HCT116 (cell line): Measurements from ENCODE around the gene SIL1. TPM values are rescaled to one million over a fixed set of nuclear protein-coding genes. Genes with fewer than 3 reads are reported as not detected.
"Not testable (repeated sequence)": the region's sequence is repeated elsewhere in the genome, so short reads cannot be mapped to it uniquely, and the experiment has no call there.

Source experiments
- ATAC-seq: fragments of 200-7000 bp; cut with Tn5 transposase; 2 replicates; pipeline ENCODE4 v1.9.1; 2020; ENCODE audit warnings: mild to moderate bottlenecking, moderate library complexity
- BruUV-seq: library from RNA; stranded (reverse); fragments of 400-500 nt; replicated peaks from 2 replicates; lab custom pipeline; 2021; lab: Mats Ljungman, UMichigan
- CTCF ChIA-PET: fragments of 300-600 bp; sonication (Branson Sonifier 250); formaldehyde crosslinking; loops from one replicate; lab custom pipeline; 2021; ENCODE audit warnings: antibody characterized with exemption; lab: Charles Lee
- POLR2A ChIA-PET: fragments of 300-600, 350-600 bp; sonication (Branson Sonifier 250); formaldehyde crosslinking; loops from one replicate; lab custom pipeline; 2021; ENCODE audit warnings: antibody characterized with exemption; lab: Charles Lee
- RAD21 ChIA-PET, 2 experiments: fragments of 300-600 bp; sonication (Branson Sonifier 250); formaldehyde crosslinking; loops; one replicate each; lab custom pipeline; 2023; ENCODE audit warnings: low total read pairs in 2 of 2; ENCODE audit not compliant: uncharacterized antibody in 2 of 2, unreplicated experiment in 2 of 2, low non-redundant PET in 1 of 2; lab: Charles Lee
- DNase-seq: peaks from one replicate; pipeline ENCODE4 v3.0.0-alpha.2; 2010; ENCODE audit warnings: low read depth, low spot score
- H2AFZ ChIP-seq: fragments of 200-600 bp; shearing (Covaris generic), sonication (generic); 2 replicates; pipeline ENCODE4 v1.6.1; 2017; ENCODE audit warnings: low read depth, mixed run types, mixed read lengths, antibody characterized with exemption, low read length; ENCODE audit not compliant: poor library complexity, severe bottlenecking
- H3K27ac ChIP-seq: 2 replicates; pipeline ENCODE4 v1.5.1; 2012; ENCODE audit warnings: low read depth, low read length
- H3K27me3 ChIP-seq: fragments of 200-600 bp; sonication (generic); 2 replicates; pipeline ENCODE4 v1.6.1; 2016; ENCODE audit warnings: mixed run types, low read length, mixed read lengths; ENCODE audit not compliant: insufficient read depth
- H3K36me3 ChIP-seq, 2 experiments: fragments of 200-500 bp in 1 of 2; fragments of 200-600 bp in 1 of 2; sonication (Bioruptor generic) in 1 of 2; sonication (generic) in 1 of 2; 2 replicates each; pipeline versions ENCODE4 v1.5.1 to v1.6.1; 2014 to 2016; ENCODE audit warnings: low read length in 2 of 2, inconsistent platforms in 1 of 2, mixed read lengths in 1 of 2, mixed run types in 1 of 2; ENCODE audit not compliant: insufficient read depth in 2 of 2, control insufficient read depth in 1 of 2
- H3K4me1 ChIP-seq, 2 experiments: fragments of 200-600 bp in 1 of 2; sonication (generic) in 1 of 2; 2 replicates each; pipeline versions ENCODE4 v1.5.1 to v1.6.1; 2012 to 2017; ENCODE audit warnings: low read length in 2 of 2, inconsistent platforms in 1 of 2, mild to moderate bottlenecking in 1 of 2, mixed read lengths in 1 of 2, mixed run types in 1 of 2, moderate library complexity in 1 of 2; ENCODE audit not compliant: insufficient read depth in 2 of 2, control insufficient read depth in 1 of 2
- H3K4me2 ChIP-seq: fragments of 200-600 bp; sonication (generic); 2 replicates; pipeline ENCODE4 v1.6.1; 2017; ENCODE audit warnings: mixed run types, low read length, mixed read lengths
- H3K4me3 ChIP-seq, 2 experiments: fragments of 200-600 bp in 1 of 2; sonication (generic) in 1 of 2; replicated peaks in 1 of 2; 2 replicates each; pipeline ENCODE4 v1.5.1; 2011 to 2016; ENCODE audit warnings: low read length in 2 of 2, control low read depth in 1 of 2, low read depth in 1 of 2, mild to moderate bottlenecking in 1 of 2, mixed read lengths in 1 of 2, mixed run types in 1 of 2
- H3K79me2 ChIP-seq: fragments of 200-600 bp; sonication (generic); 2 replicates; pipeline ENCODE4 v1.6.1; 2017; ENCODE audit warnings: mild to moderate bottlenecking, mixed run types, low read length, moderate library complexity, mixed read lengths; ENCODE audit not compliant: insufficient read depth
- H3K9ac ChIP-seq: fragments of 200-600 bp; sonication (generic); 2 replicates; pipeline ENCODE4 v1.6.1; 2016; ENCODE audit warnings: low read length, mixed read lengths
- H3K9me2 ChIP-seq: fragments of 200-600 bp; sonication (generic), shearing (Covaris generic); 2 replicates; pipeline ENCODE4 v1.6.1; 2017; ENCODE audit warnings: mixed run types, mild to moderate bottlenecking, moderate library complexity; ENCODE audit not compliant: insufficient read depth
- H3K9me3 ChIP-seq, 2 experiments: fragments of 200-500 bp in 1 of 2; fragments of 200-600 bp in 1 of 2; sonication (Bioruptor generic) in 1 of 2; sonication (generic) in 1 of 2; 2 replicates each; pipeline ENCODE4 v1.6.1; 2014 to 2017; ENCODE audit warnings: low read length in 2 of 2, mixed read lengths in 2 of 2, inconsistent platforms in 1 of 2, low read depth in 1 of 2, mild to moderate bottlenecking in 1 of 2, mixed run types in 1 of 2, moderate library complexity in 1 of 2; ENCODE audit not compliant: control insufficient read depth in 1 of 2, insufficient read depth in 1 of 2
- H4K20me1 ChIP-seq: fragments of 200-600 bp; sonication (generic), shearing (Covaris generic); 2 replicates; pipeline ENCODE4 v1.6.1; 2017; ENCODE audit warnings: mixed run types, mild to moderate bottlenecking, moderate library complexity; ENCODE audit not compliant: insufficient read depth
- EZH2phosphoT487 ChIP-seq: fragments of 200-600 bp; IDR thresholded peaks from 2 replicates; pipeline ENCODE4 v1.6.1; 2018; ENCODE audit warnings: antibody characterized with exemption, borderline replicate concordance
- FOSL1 ChIP-seq: IDR thresholded peaks from 2 replicates; pipeline ENCODE4 v1.6.1; 2012; ENCODE audit warnings: low read depth
- POLR2A ChIP-seq: IDR thresholded peaks from 2 replicates; pipeline ENCODE4 v1.7.0; 2011; ENCODE audit warnings: borderline replicate concordance; ENCODE audit not compliant: insufficient read depth, insufficient read length; ENCODE audit errors: extremely low read depth
- REST ChIP-seq: IDR thresholded peaks from 2 replicates; pipeline ENCODE4 v1.6.1; 2012; ENCODE audit warnings: low read depth
- TCF7L2 ChIP-seq: IDR thresholded peaks from 2 replicates; pipeline ENCODE4 v1.7.0; 2011; ENCODE audit warnings: borderline replicate concordance, inconsistent platforms; ENCODE audit not compliant: insufficient read depth, insufficient read length; ENCODE audit errors: extremely low read depth
- ZFX ChIP-seq: fragments of 450-650 bp; IDR thresholded peaks from 2 replicates; pipeline ENCODE4 v1.6.1; 2017
- ZNF274 ChIP-seq: fragments of 200-500 bp; sonication (Bioruptor generic); IDR thresholded peaks from 2 replicates; pipeline ENCODE4 v1.6.1; 2014; ENCODE audit warnings: mild to moderate bottlenecking, low read depth, low read length, inconsistent platforms
- intact Hi-C: fragments of 100-400 bp; cut with micrococcal nuclease; formaldehyde crosslinking; loops from 2 replicates; pipeline ENCODE4 v1.10.0; 2022
- total RNA-seq: library from RNA; stranded (reverse); gene quantifications from one replicate; pipeline ENCODE4 v1.2.1, GENCODE V29; 2021; ENCODE audit not compliant: unreplicated experiment

SIL1 gene
- total RNA-seq, 1 experiment from 2014 or later = 34.0 TPM

GRCh38 chr5:139075066-139076050 lies 122.8 kb downstream of the SIL1 start:
- H3K27ac ChIP-seq = no peak overlapping the region
- POLR2A ChIA-PET = no interaction called here
- no peaks in the 10 kb centered on the region for H3K36me3 ChIP-seq
- RAD21 ChIA-PET = no interaction called here
- no peaks in the 10 kb centered on the region for H3K4me1 ChIP-seq
- intact Hi-C loops = no loop called here
- H3K4me3 ChIP-seq = no peak overlapping the region
- no peaks in the 10 kb centered on the region for H3K27me3 ChIP-seq
- H3K9me3 ChIP-seq = no peaks in the 10 kb centered on the region
- no peaks in the 10 kb centered on the region for H3K79me2 ChIP-seq
- H3K9me2 ChIP-seq = no peaks in the 10 kb centered on the region
- ATAC-seq = no peak
- H3K9ac ChIP-seq = no peak overlapping the region
- no peaks in the 10 kb centered on the region for H4K20me1 ChIP-seq
- BruUV-seq = no TSS peak
- no peak overlapping the region for H2AFZ ChIP-seq
- CTCF ChIA-PET = no interaction called here
- H3K4me2 ChIP-seq = no peak overlapping the region
- TF ChIP-seq ZFX (no peak), FOSL1 (no peak), EZH2phosphoT487 (no peak), POLR2A (no peak), TCF7L2 (no peak), REST (no peak), ZNF274 (no peak)
- TF ChIP-seq, all 23 proteins: peak for 0
- no peak for DNase-seq

- H3K79me2 ChIP-seq, H2AFZ ChIP-seq, H3K4me1 ChIP-seq, H3K27ac ChIP-seq, H3K9me2 ChIP-seq, H3K9me3 ChIP-seq, intact Hi-C loops, ATAC-seq, H3K9ac ChIP-seq, H4K20me1 ChIP-seq, H3K36me3 ChIP-seq, POLR2A ChIA-PET, RAD21 ChIA-PET, H3K4me3 ChIP-seq, H3K27me3 ChIP-seq, CTCF ChIA-PET, BruUV-seq, H3K4me2 ChIP-seq, DNase-seq: not testable (repeated sequence)
These were observed 124.2 kb downstream of the SIL1 start for GRCh38 chr5:139073956-139074355.
